AG04449 (cell line): ENCODE measurements around the gene HSD3B7.

ENCODE experiments used
- CTCF ChIA-PET: fragments of 350-600 bp; formaldehyde crosslinking; extraction: SDS; loops from one replicate; lab custom pipeline; 2021; ENCODE audit warnings: antibody characterized with exemption; lab: Yijun Ruan, JAX
- POLR2A ChIA-PET: fragments of 400-600, 350-600 bp; formaldehyde crosslinking; extraction: SDS; loops from one replicate; lab custom pipeline; 2020; ENCODE audit warnings: antibody characterized with exemption, inconsistent platforms; lab: Yijun Ruan, JAX
- DNase-seq: peaks from one replicate; pipeline ENCODE4 v3.0.0-alpha.2; 2010; ENCODE audit warnings: low read depth, low spot score
- H3K4me3 ChIP-seq: 2 replicates; pipeline ENCODE4 v1.5.1; 2011; ENCODE audit warnings: low read depth, mild to moderate bottlenecking, control low read depth, low read length
- TF ChIP-seq, protein P1 (sequence below): IDR thresholded peaks from one replicate; pipeline ENCODE4 v1.5.1; 2011; ENCODE audit warnings: mild to moderate bottlenecking, moderate library complexity, low read length, control low read depth, inconsistent platforms; ENCODE audit not compliant: insufficient read depth; ENCODE audit errors: missing control alignments

HSD3B7 gene

GRCh38 chr16:30946671-30947540, 38.1 kb upstream of the HSD3B7 start:
- POLR2A ChIA-PET = interaction anchor here (0.5 kb wide), 1 partner anchor 313 kb away, joined by 3 read pairs; no protein-coding TSS in a partner anchor
- H3K4me3 ChIP-seq = no peak overlapping the region
- CTCF ChIA-PET = interaction anchor here (1.0 to 1.7 kb wide), 2 partner anchors 8 to 103 kb away, joined by 3 to 8 read pairs; no protein-coding TSS in a partner anchor
- TF ChIP-seq, protein P1, sequence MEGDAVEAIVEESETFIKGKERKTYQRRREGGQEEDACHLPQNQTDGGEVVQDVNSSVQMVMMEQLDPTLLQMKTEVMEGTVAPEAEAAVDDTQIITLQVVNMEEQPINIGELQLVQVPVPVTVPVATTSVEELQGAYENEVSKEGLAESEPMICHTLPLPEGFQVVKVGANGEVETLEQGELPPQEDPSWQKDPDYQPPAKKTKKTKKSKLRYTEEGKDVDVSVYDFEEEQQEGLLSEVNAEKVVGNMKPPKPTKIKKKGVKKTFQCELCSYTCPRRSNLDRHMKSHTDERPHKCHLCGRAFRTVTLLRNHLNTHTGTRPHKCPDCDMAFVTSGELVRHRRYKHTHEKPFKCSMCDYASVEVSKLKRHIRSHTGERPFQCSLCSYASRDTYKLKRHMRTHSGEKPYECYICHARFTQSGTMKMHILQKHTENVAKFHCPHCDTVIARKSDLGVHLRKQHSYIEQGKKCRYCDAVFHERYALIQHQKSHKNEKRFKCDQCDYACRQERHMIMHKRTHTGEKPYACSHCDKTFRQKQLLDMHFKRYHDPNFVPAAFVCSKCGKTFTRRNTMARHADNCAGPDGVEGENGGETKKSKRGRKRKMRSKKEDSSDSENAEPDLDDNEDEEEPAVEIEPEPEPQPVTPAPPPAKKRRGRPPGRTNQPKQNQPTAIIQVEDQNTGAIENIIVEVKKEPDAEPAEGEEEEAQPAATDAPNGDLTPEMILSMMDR = no peak
- DNase-seq = no peak

- POLR2A ChIA-PET = no interaction called here
These were observed 37.5 kb upstream of the HSD3B7 start for GRCh38 chr16:30947541-30947858.

DNA sequence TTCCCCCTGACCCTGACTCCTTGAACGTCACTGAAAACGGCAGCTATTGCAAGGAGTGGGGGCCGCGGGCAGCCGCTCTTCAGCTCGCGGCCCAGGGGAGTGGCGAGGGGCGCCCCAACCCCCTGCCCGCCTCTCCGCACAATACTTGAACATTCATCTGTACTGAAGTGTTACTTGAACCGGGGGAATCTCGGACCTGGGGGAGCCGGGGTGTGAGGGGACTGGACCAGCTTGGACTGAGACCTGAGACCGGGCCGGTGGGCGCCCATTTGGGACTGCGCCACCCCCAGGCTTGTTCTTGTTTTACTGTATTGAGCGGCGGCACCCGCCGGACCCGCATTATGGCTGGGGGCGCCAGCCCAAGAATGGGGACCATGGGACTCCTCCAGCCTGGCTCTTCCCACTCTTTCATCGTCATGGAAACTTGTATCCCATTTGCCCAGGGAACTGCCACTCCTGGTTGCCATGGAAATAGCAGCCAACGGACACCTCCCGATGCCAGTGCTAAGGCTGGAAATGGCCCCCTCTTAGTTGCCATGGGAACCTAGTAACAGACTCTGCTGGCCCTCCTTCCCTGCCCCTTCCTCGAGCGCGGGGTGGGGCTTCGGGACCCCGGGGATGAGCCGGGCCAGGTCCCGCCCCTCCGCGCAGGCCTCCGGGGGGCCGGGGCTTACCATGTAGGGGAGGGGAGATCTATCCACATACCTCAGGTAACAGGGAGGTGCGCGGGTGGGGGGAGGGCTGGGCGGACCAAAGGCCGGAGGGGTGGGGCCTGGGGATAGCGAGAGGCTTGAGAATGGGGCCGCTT, 36.9 kb upstream of the HSD3B7 start:
- ChIA-PET POLR2A (no interaction called here), CTCF (interaction anchor here (1.0 to 1.7 kb wide), 2 partner anchors 9 to 104 kb away, joined by 3 to 8 read pairs; no protein-coding TSS in a partner anchor)
- TF ChIP-seq, protein P1 = no peak
- H3K4me3 ChIP-seq = peak overlapping the region; percentile 71
- DNase-seq = peak; percentile 79

More at GRCh38 chr16:30947541-30947858, 37.5 kb upstream of the HSD3B7 start:
- DNase-seq = no peak
- CTCF ChIA-PET = interaction anchor here (1.0 to 1.7 kb wide), 2 partner anchors 9 to 104 kb away, joined by 3 to 8 read pairs; no protein-coding TSS in a partner anchor
- H3K4me3 ChIP-seq = no peak overlapping the region
- TF ChIP-seq, protein P1 = no peak

GRCh38 chr16:30948667-30949649, 36.0 kb upstream of the HSD3B7 start, which contains the start of gene ORAI3:
ORAI3 (plus strand) TSS chr16:30949068; CDS start chr16:30949290, 222 bp downstream.
- H3K4me3 ChIP-seq = peak within 1 kb of the TSS; percentile 71
- ChIA-PET POLR2A (interaction anchor here (0.6 to 1.0 kb wide), 2 partner anchors 104 to 244 kb away, joined by 3 read pairs; no protein-coding TSS in a partner anchor), CTCF (interaction anchor here (0.8 to 8.4 kb wide), 4 partner anchors 7 to 920 kb away, joined by 3 to 103 read pairs (median 33); partner anchors contain the start of gene VKORC1)
- TF ChIP-seq, protein P1 = no peak
- DNase-seq = no peak
